HCT116 (cell line): ENCODE data around the gene NCBP1. TPM values are rescaled to one million over a fixed set of nuclear protein-coding genes. Genes with fewer than 3 reads are reported as not detected.

Experiments used
- ATAC-seq: fragments of 200-7000 bp; cut with Tn5 transposase; 2 replicates; pipeline ENCODE4 v1.9.1; 2020; ENCODE audit warnings: mild to moderate bottlenecking, moderate library complexity
- BruUV-seq: library from RNA; stranded (reverse); fragments of 400-500 nt; replicated peaks from 2 replicates; lab custom pipeline; 2021; lab: Mats Ljungman, UMichigan
- CTCF ChIA-PET: fragments of 300-600 bp; sonication (Branson Sonifier 250); formaldehyde crosslinking; loops from one replicate; lab custom pipeline; 2021; ENCODE audit warnings: antibody characterized with exemption; lab: Charles Lee
- POLR2A ChIA-PET: fragments of 300-600, 350-600 bp; sonication (Branson Sonifier 250); formaldehyde crosslinking; loops from one replicate; lab custom pipeline; 2021; ENCODE audit warnings: antibody characterized with exemption; lab: Charles Lee
- RAD21 ChIA-PET, 2 experiments: fragments of 300-600 bp; sonication (Branson Sonifier 250); formaldehyde crosslinking; loops; one replicate each; lab custom pipeline; 2023; ENCODE audit warnings: low total read pairs in 2 of 2; ENCODE audit not compliant: uncharacterized antibody in 2 of 2, unreplicated experiment in 2 of 2, low non-redundant PET in 1 of 2; lab: Charles Lee
- DNase-seq: peaks from one replicate; pipeline ENCODE4 v3.0.0-alpha.2; 2010; ENCODE audit warnings: low read depth, low spot score
- H2AFZ ChIP-seq: fragments of 200-600 bp; shearing (Covaris generic), sonication (generic); 2 replicates; pipeline ENCODE4 v1.6.1; 2017; ENCODE audit warnings: low read depth, mixed run types, mixed read lengths, antibody characterized with exemption, low read length; ENCODE audit not compliant: poor library complexity, severe bottlenecking
- H3K27ac ChIP-seq: 2 replicates; pipeline ENCODE4 v1.5.1; 2012; ENCODE audit warnings: low read depth, low read length
- H3K27me3 ChIP-seq: fragments of 200-600 bp; sonication (generic); 2 replicates; pipeline ENCODE4 v1.6.1; 2016; ENCODE audit warnings: mixed run types, low read length, mixed read lengths; ENCODE audit not compliant: insufficient read depth
- H3K36me3 ChIP-seq, 2 experiments: fragments of 200-500 bp in 1 of 2; fragments of 200-600 bp in 1 of 2; sonication (Bioruptor generic) in 1 of 2; sonication (generic) in 1 of 2; 2 replicates each; pipeline versions ENCODE4 v1.5.1 to v1.6.1; 2014 to 2016; ENCODE audit warnings: low read length in 2 of 2, inconsistent platforms in 1 of 2, mixed read lengths in 1 of 2, mixed run types in 1 of 2; ENCODE audit not compliant: insufficient read depth in 2 of 2, control insufficient read depth in 1 of 2
- H3K4me1 ChIP-seq, 2 experiments: fragments of 200-600 bp in 1 of 2; sonication (generic) in 1 of 2; 2 replicates each; pipeline versions ENCODE4 v1.5.1 to v1.6.1; 2012 to 2017; ENCODE audit warnings: low read length in 2 of 2, inconsistent platforms in 1 of 2, mild to moderate bottlenecking in 1 of 2, mixed read lengths in 1 of 2, mixed run types in 1 of 2, moderate library complexity in 1 of 2; ENCODE audit not compliant: insufficient read depth in 2 of 2, control insufficient read depth in 1 of 2
- H3K4me2 ChIP-seq: fragments of 200-600 bp; sonication (generic); 2 replicates; pipeline ENCODE4 v1.6.1; 2017; ENCODE audit warnings: mixed run types, low read length, mixed read lengths
- H3K4me3 ChIP-seq, 2 experiments: fragments of 200-600 bp in 1 of 2; sonication (generic) in 1 of 2; replicated peaks in 1 of 2; 2 replicates each; pipeline ENCODE4 v1.5.1; 2011 to 2016; ENCODE audit warnings: low read length in 2 of 2, control low read depth in 1 of 2, low read depth in 1 of 2, mild to moderate bottlenecking in 1 of 2, mixed read lengths in 1 of 2, mixed run types in 1 of 2
- H3K79me2 ChIP-seq: fragments of 200-600 bp; sonication (generic); 2 replicates; pipeline ENCODE4 v1.6.1; 2017; ENCODE audit warnings: mild to moderate bottlenecking, mixed run types, low read length, moderate library complexity, mixed read lengths; ENCODE audit not compliant: insufficient read depth
- H3K9ac ChIP-seq: fragments of 200-600 bp; sonication (generic); 2 replicates; pipeline ENCODE4 v1.6.1; 2016; ENCODE audit warnings: low read length, mixed read lengths
- H3K9me2 ChIP-seq: fragments of 200-600 bp; sonication (generic), shearing (Covaris generic); 2 replicates; pipeline ENCODE4 v1.6.1; 2017; ENCODE audit warnings: mixed run types, mild to moderate bottlenecking, moderate library complexity; ENCODE audit not compliant: insufficient read depth
- H3K9me3 ChIP-seq, 2 experiments: fragments of 200-500 bp in 1 of 2; fragments of 200-600 bp in 1 of 2; sonication (Bioruptor generic) in 1 of 2; sonication (generic) in 1 of 2; 2 replicates each; pipeline ENCODE4 v1.6.1; 2014 to 2017; ENCODE audit warnings: low read length in 2 of 2, mixed read lengths in 2 of 2, inconsistent platforms in 1 of 2, low read depth in 1 of 2, mild to moderate bottlenecking in 1 of 2, mixed run types in 1 of 2, moderate library complexity in 1 of 2; ENCODE audit not compliant: control insufficient read depth in 1 of 2, insufficient read depth in 1 of 2
- H4K20me1 ChIP-seq: fragments of 200-600 bp; sonication (generic), shearing (Covaris generic); 2 replicates; pipeline ENCODE4 v1.6.1; 2017; ENCODE audit warnings: mixed run types, mild to moderate bottlenecking, moderate library complexity; ENCODE audit not compliant: insufficient read depth
- CBX3 ChIP-seq: IDR thresholded peaks from 2 replicates; pipeline ENCODE4 v1.6.1; 2012; ENCODE audit warnings: low read depth
- EGR1 ChIP-seq: IDR thresholded peaks from 2 replicates; pipeline ENCODE4 v1.6.1; 2012; ENCODE audit warnings: low read depth
- ELF1 ChIP-seq: IDR thresholded peaks from 2 replicates; pipeline ENCODE4 v1.6.1; 2012; ENCODE audit warnings: low read depth, borderline replicate concordance
- EZH2 ChIP-seq: fragments of 200-600 bp; sonication (generic); IDR thresholded peaks from 2 replicates; pipeline ENCODE4 v1.6.1; 2017; ENCODE audit warnings: antibody characterized with exemption, mixed run types
- EZH2phosphoT487 ChIP-seq: fragments of 200-600 bp; IDR thresholded peaks from 2 replicates; pipeline ENCODE4 v1.6.1; 2018; ENCODE audit warnings: antibody characterized with exemption, borderline replicate concordance
- JUND ChIP-seq: IDR thresholded peaks from 2 replicates; pipeline ENCODE4 v1.6.1; 2012
- MAX ChIP-seq: IDR thresholded peaks from 2 replicates; pipeline ENCODE4 v1.6.1; 2012
- POLR2A ChIP-seq: IDR thresholded peaks from 2 replicates; pipeline ENCODE4 v1.7.0; 2011; ENCODE audit warnings: borderline replicate concordance; ENCODE audit not compliant: insufficient read depth, insufficient read length; ENCODE audit errors: extremely low read depth
- POLR2AphosphoS5 ChIP-seq: IDR thresholded peaks from 2 replicates; pipeline ENCODE4 v1.6.1; 2011; ENCODE audit warnings: mild to moderate bottlenecking, low read depth, low read length, moderate library complexity
- SIN3A ChIP-seq: IDR thresholded peaks from 2 replicates; pipeline ENCODE4 v1.6.1; 2012; ENCODE audit warnings: low read depth
- SP1 ChIP-seq: IDR thresholded peaks from 2 replicates; pipeline ENCODE4 v1.6.1; 2012; ENCODE audit warnings: low read depth
- YY1 ChIP-seq: IDR thresholded peaks from 2 replicates; pipeline ENCODE4 v1.6.1; 2011; ENCODE audit warnings: low read length, low read depth, moderate library complexity, mild to moderate bottlenecking; ENCODE audit not compliant: insufficient replicate concordance; ENCODE audit errors: extremely low read depth
- ZBTB33 ChIP-seq: IDR thresholded peaks from 2 replicates; pipeline ENCODE4 v1.6.1; 2011; ENCODE audit warnings: mild to moderate bottlenecking, low read length, moderate library complexity; ENCODE audit not compliant: insufficient replicate concordance; ENCODE audit errors: extremely low read depth
- ZFX ChIP-seq: fragments of 450-650 bp; IDR thresholded peaks from 2 replicates; pipeline ENCODE4 v1.6.1; 2017
- ZNF274 ChIP-seq: fragments of 200-500 bp; sonication (Bioruptor generic); IDR thresholded peaks from 2 replicates; pipeline ENCODE4 v1.6.1; 2014; ENCODE audit warnings: mild to moderate bottlenecking, low read depth, low read length, inconsistent platforms
- intact Hi-C: fragments of 100-400 bp; cut with micrococcal nuclease; formaldehyde crosslinking; loops from 2 replicates; pipeline ENCODE4 v1.10.0; 2022
- total RNA-seq: library from RNA; stranded (reverse); gene quantifications from one replicate; pipeline ENCODE4 v1.2.1, GENCODE V29; 2021; ENCODE audit not compliant: unreplicated experiment
- TF ChIP-seq, protein P1 (sequence below): IDR thresholded peaks from 2 replicates; pipeline ENCODE4 v1.6.1; 2012; ENCODE audit warnings: low read depth

Gene NCBP1
- total RNA-seq, 1 experiment from 2014 or later = 32.9 TPM

- no peak overlapping the region for H2AFZ ChIP-seq
- no TSS peak for BruUV-seq
- H4K20me1 ChIP-seq = no peaks in the 10 kb centered on the region
- H3K9me3 ChIP-seq = no peaks in the 10 kb centered on the region
- peaks cover 18 to 35% of the 10 kb centered on the region in 2 experiments for H3K4me1 ChIP-seq
- intact Hi-C loops = no loop called here
- H3K27ac ChIP-seq = no peak overlapping the region
- peaks cover 5 to 7% of the 10 kb centered on the region in 2 experiments; a peak in 3 of 4 replicates for H3K36me3 ChIP-seq
- DNase-seq = no peak
- ChIA-PET RAD21 (no interaction called here), POLR2A (no interaction called here), CTCF (no interaction called here)
- H3K27me3 ChIP-seq = no peaks in the 10 kb centered on the region
- TF ChIP-seq ELF1 = no peak
- no peak for TF ChIP-seq EZH2
- no peaks in the 10 kb centered on the region for H3K9me2 ChIP-seq
- peaks cover 33% of the 10 kb centered on the region for H3K79me2 ChIP-seq
- no peak overlapping the region for H3K4me3 ChIP-seq
- no peak for ATAC-seq
- H3K9ac ChIP-seq = no peak overlapping the region
- H3K4me2 ChIP-seq = no peak overlapping the region; the same call in 1 of the 2 replicates
Observed at GRCh38 chr9:97694769-97695168, 61.1 kb downstream of the NCBP1 start.

DNA sequence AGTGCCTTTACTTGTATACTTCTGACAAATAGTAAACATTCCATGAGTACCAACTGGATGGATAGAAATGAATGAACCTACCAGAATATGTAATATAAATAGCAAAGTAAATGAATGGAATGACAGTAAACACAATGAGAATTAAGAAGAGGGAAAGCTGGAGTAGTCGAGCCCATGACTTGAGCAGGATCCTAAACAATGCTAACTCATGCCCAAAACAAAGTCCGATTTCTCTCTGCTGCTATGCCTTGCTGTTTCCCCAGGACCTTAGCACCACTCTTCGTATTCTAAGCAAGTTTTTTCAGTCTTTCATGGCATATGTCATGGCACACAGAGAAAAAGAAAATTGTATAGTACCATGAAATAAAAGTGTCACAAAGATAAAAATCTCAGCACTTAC is 61.8 kb downstream of the NCBP1 start:
- peaks cover 18 to 31% of the 10 kb centered on the region in 2 experiments for H3K4me1 ChIP-seq
- DNase-seq = no peak
- intact Hi-C loops = no loop called here
- no peaks in the 10 kb centered on the region for H3K9me2 ChIP-seq
- no peaks in the 10 kb centered on the region for H4K20me1 ChIP-seq
- POLR2A ChIA-PET = interaction anchor here (0.6 kb wide), 1 partner anchor 296 kb away, joined by 3 read pairs; no protein-coding TSS in a partner anchor
- H3K27me3 ChIP-seq = no peaks in the 10 kb centered on the region
- no peak overlapping the region for H3K4me3 ChIP-seq
- H3K9ac ChIP-seq = no peak overlapping the region
- RAD21 ChIA-PET = no interaction called here
- no peaks in the 10 kb centered on the region for H3K9me3 ChIP-seq
- H3K4me2 ChIP-seq = peak overlapping the region; percentile 99
- peaks cover 5 to 7% of the 10 kb centered on the region in 2 experiments; a peak in 3 of 4 replicates for H3K36me3 ChIP-seq
- no peak for ATAC-seq
- peaks cover 33% of the 10 kb centered on the region for H3K79me2 ChIP-seq
- no peak overlapping the region for H3K27ac ChIP-seq
- no TSS peak for BruUV-seq
- CTCF ChIA-PET = no interaction called here
- H2AFZ ChIP-seq = no peak overlapping the region
- TF ChIP-seq POLR2AphosphoS5 (no peak), MAX (no peak), POLR2A (no peak), EZH2phosphoT487 (no peak), ELF1 (no peak), ZFX (no peak), ZNF274 (no peak), EGR1 (no peak), JUND (no peak), YY1 (no peak), CBX3 (no peak), SIN3A (no peak), EZH2 (no peak), ZBTB33 (no peak), SP1 (no peak)
- TF ChIP-seq, protein P1, sequence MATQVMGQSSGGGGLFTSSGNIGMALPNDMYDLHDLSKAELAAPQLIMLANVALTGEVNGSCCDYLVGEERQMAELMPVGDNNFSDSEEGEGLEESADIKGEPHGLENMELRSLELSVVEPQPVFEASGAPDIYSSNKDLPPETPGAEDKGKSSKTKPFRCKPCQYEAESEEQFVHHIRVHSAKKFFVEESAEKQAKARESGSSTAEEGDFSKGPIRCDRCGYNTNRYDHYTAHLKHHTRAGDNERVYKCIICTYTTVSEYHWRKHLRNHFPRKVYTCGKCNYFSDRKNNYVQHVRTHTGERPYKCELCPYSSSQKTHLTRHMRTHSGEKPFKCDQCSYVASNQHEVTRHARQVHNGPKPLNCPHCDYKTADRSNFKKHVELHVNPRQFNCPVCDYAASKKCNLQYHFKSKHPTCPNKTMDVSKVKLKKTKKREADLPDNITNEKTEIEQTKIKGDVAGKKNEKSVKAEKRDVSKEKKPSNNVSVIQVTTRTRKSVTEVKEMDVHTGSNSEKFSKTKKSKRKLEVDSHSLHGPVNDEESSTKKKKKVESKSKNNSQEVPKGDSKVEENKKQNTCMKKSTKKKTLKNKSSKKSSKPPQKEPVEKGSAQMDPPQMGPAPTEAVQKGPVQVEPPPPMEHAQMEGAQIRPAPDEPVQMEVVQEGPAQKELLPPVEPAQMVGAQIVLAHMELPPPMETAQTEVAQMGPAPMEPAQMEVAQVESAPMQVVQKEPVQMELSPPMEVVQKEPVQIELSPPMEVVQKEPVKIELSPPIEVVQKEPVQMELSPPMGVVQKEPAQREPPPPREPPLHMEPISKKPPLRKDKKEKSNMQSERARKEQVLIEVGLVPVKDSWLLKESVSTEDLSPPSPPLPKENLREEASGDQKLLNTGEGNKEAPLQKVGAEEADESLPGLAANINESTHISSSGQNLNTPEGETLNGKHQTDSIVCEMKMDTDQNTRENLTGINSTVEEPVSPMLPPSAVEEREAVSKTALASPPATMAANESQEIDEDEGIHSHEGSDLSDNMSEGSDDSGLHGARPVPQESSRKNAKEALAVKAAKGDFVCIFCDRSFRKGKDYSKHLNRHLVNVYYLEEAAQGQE = no peak
